Thoracic aorta (tissue), 2 donors: Measurements from ENCODE around the gene RPUSD3. TPM values are rescaled to one million over a fixed set of nuclear protein-coding genes. Genes with fewer than 3 reads are reported as not detected.

Experiments
- ATAC-seq: fragments of 150-250 bp; one replicate; pipeline ENCODE4 v1.8.0; 2017; ENCODE audit warnings: low read depth; ENCODE audit not compliant: insufficient number of reproducible peaks, low FRiP score
- DNase-seq: peaks from one replicate; pipeline ENCODE4 v3.0.0-alpha.2; 2020; ENCODE audit warnings: low spot score
- H3K27ac ChIP-seq, 2 donors: fragments of 200-600 bp; sonication (generic); 1 replicate in 1 of 2; 2 replicates in 1 of 2; pipeline ENCODE4 v1.5.1; 2016; ENCODE audit warnings: mild to moderate bottlenecking in 2 of 2, moderate library complexity in 2 of 2
- H3K27me3 ChIP-seq: fragments of 200-600 bp; sonication (generic); replicated peaks from 2 replicates; pipeline ENCODE4 v1.6.0; 2016; ENCODE audit warnings: mild to moderate bottlenecking; ENCODE audit not compliant: insufficient read depth
- H3K36me3 ChIP-seq: fragments of 200-600 bp; sonication (generic); one replicate; pipeline ENCODE4 v1.5.1; 2016
- H3K4me1 ChIP-seq, 2 donors: fragments of 200-600 bp; sonication (generic); 1 replicate in 1 of 2; 2 replicates in 1 of 2; pipeline versions ENCODE4 v1.5.1 to v1.6.0; 2016; ENCODE audit warnings: low read depth in 2 of 2, mild to moderate bottlenecking in 1 of 2; ENCODE audit not compliant: control insufficient read depth in 1 of 2
- H3K4me3 ChIP-seq: fragments of 200-600 bp; sonication (generic); 2 replicates; pipeline ENCODE4 v1.5.1; 2016; ENCODE audit warnings: mild to moderate bottlenecking
- H3K9me3 ChIP-seq: fragments of 200-600 bp; sonication (generic); 2 replicates; pipeline ENCODE4 v1.5.1; 2016
- CTCF ChIP-seq: fragments of 200-600 bp; sonication (generic); IDR thresholded peaks from one replicate; pipeline ENCODE4 v1.5.1; 2019; ENCODE audit warnings: antibody characterized with exemption
- total RNA-seq, 2 donors: library from RNA; depleted of rRNA; stranded (reverse); fragments of >200 nt; gene quantifications; one replicate each; pipeline versions ENCODE4 v1.1.0 to v1.2.3, GENCODE V29; 2016

The RPUSD3 gene
- total RNA-seq, 2 donors from 2014 or later, result 24.5 to 41.3 TPM

GRCh38 chr3:9817436-9817835 lies 26.4 kb downstream of the RPUSD3 start:
- no peak for ATAC-seq
- no peaks in the 10 kb centered on the region for H3K9me3 ChIP-seq
- TF ChIP-seq CTCF, result no peak
- H3K27ac ChIP-seq, result no peak overlapping the region
- peaks cover 10% of the 10 kb centered on the region for H3K36me3 ChIP-seq
- no peaks in the 10 kb centered on the region for H3K4me1 ChIP-seq
- H3K4me3 ChIP-seq, result no peak overlapping the region
- no peak for DNase-seq
- no peaks in the 10 kb centered on the region for H3K27me3 ChIP-seq

- Histone ChIP-seq H3K9me3 (no peaks in the 10 kb centered on the region), H3K4me1 (peaks cover 0 to 7% of the 10 kb centered on the region in 2 donors), H3K4me3 (no peak overlapping the region), H3K36me3 (peaks cover 10% of the 10 kb centered on the region), H3K27me3 (no peaks in the 10 kb centered on the region), H3K27ac (no peak overlapping the region)
- DNase-seq (no peak), ATAC-seq (no peak)
- TF ChIP-seq CTCF, result no peak
These were observed 27.8 kb downstream of the RPUSD3 start for GRCh38 chr3:9815986-9816385.

- DNase-seq (no peak), ATAC-seq (no peak)
- H3K4me3 ChIP-seq, result no peak overlapping the region
- no peaks in the 10 kb centered on the region for H3K9me3 ChIP-seq
- H3K27me3 ChIP-seq, result no peaks in the 10 kb centered on the region
- H3K36me3 ChIP-seq, result no peaks in the 10 kb centered on the region
- H3K4me1 ChIP-seq, result peaks cover 0 to 20% of the 10 kb centered on the region in 2 donors
- TF ChIP-seq CTCF, result no peak
- no peak overlapping the region for H3K27ac ChIP-seq
These were observed 30.8 kb downstream of the RPUSD3 start for GRCh38 chr3:9812870-9813483.

GRCh38 chr3:9810846-9811245 lies 33.0 kb downstream of the RPUSD3 start:
- Histone ChIP-seq H3K27me3 (no peaks in the 10 kb centered on the region), H3K36me3 (peaks cover under 1% of the 10 kb centered on the region), H3K4me1 (peaks cover 0 to 20% of the 10 kb centered on the region in 2 donors), H3K4me3 (peak overlapping the region; percentile 92), H3K9me3 (no peaks in the 10 kb centered on the region), H3K27ac (peak overlapping the region; percentile 96 to 99)
- ATAC-seq, result no peak
- no peak for DNase-seq
- TF ChIP-seq CTCF, result no peak

- Histone ChIP-seq H3K9me3 (no peaks in the 10 kb centered on the region), H3K27ac (peak overlapping the region; percentile 96 to 99), H3K36me3 (peaks cover 5% of the 10 kb centered on the region), H3K4me1 (peaks cover 0 to 20% of the 10 kb centered on the region in 2 donors), H3K27me3 (no peaks in the 10 kb centered on the region), H3K4me3 (peak overlapping the region; percentile 92)
- ATAC-seq (peak; percentile 34), DNase-seq (no peak)
- TF ChIP-seq CTCF, result no peak
These were observed 33.4 kb downstream of the RPUSD3 start for GRCh38 chr3:9810433-9810770.
